Raji (cell line): ENCODE results near the gene TEX14.

Experiments used
- POLR2A ChIP-seq: IDR thresholded peaks from 2 replicates; pipeline ENCODE4 v1.6.1; 2011; ENCODE audit warnings: low read depth, low read length, control low read depth; ENCODE audit not compliant: insufficient read depth

The TEX14 gene

DNA sequence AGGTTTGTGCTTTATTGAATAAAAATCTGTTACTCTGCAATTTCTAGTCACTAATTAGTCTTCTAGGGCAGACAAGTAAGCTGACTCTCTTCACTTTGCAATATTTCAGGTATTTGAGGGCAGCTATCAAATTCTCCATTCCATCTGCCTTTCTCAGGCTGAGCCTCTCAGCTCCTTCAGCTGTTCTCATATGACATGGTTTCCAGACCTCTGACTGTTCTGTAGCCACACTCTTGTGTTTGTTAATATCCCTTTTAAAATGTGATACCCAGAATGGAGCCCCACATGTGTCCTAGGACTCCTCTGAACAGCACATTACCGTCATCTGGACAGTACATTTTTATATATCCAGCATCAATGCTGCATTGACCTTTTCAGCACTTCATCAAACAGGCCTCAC, 131.3 kb downstream of the TEX14 start:
- no peak for TF ChIP-seq POLR2A

GRCh38 chr17:58557981-58558380, 133.9 kb downstream of the TEX14 start:
- TF ChIP-seq POLR2A = no peak

DNA sequence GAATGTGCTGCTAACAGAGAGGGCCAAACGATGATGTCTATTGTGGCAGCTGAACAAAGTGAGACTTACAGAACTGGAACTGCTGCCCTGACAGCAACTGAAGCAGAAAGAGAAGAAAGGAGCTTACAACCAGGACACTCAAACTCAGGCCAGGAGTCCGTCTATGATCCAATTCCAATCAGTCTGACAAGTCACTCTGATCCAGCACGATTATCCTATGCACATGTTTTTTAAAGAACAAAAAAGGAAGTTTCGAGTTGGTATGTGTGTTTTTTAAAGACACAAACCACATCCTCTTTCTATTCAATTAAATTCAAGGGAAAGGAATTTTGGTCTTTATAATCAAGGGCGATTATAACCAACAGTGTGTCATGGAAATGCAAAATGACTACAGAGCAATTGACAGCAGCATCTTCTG, 135.0 kb downstream of the TEX14 start:
- TF ChIP-seq POLR2A = no peak

GRCh38 chr17:58541249-58541648, 150.6 kb downstream of the TEX14 start:
- TF ChIP-seq POLR2A = no peak

DNA sequence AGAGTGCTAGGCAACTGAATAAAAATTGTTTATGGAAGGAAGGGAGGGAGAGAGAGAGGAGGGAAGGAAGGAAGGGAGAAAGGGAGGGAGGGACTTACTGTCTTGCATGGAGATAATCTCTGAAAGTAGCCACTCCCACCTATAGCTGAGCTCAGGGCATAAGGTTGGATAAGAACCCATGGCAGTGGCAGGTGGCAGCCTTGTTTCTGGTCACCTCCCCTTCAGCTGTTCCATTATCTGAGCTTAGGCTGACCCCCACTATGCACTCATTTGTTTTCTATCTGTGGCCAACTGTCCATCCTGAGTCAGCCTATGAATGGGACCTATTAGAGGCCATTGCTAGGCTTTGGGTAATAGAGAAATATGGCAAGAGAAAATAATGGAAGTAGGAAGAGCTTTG, 152.1 kb downstream of the TEX14 start:
- TF ChIP-seq POLR2A = no peak

DNA sequence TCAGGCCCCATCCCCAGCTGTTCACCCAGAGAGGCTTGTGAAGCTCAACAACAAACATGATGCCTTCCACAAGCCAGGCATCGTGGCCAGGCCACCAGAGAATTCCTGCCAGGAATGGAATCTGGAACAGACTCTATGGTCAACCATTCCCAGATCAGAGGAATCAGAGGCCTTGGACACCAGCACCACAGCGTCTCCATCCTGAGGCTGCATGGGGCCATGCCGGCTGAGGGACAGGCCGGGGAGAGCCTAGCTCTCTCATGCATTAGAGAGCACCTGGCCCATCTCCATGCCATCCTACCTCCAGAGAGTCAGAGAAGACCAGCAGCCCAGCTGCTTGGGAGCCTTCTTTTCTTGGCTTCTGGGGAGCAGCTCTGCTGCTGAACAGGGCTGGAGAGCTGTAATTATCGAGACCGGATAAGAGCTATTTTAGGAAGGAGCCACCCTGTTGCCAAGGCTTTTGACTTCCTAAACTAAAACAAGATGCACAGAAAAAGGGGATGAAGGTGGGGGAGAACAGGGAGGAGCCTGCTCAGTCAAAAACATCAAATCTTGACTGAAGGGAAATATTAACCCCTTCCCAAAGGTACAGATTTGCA, 152.9 kb downstream of the TEX14 start:
- TF ChIP-seq POLR2A = no peak

GRCh38 chr17:58537266-58537665, 154.6 kb downstream of the TEX14 start:
- TF ChIP-seq POLR2A = no peak

DNA sequence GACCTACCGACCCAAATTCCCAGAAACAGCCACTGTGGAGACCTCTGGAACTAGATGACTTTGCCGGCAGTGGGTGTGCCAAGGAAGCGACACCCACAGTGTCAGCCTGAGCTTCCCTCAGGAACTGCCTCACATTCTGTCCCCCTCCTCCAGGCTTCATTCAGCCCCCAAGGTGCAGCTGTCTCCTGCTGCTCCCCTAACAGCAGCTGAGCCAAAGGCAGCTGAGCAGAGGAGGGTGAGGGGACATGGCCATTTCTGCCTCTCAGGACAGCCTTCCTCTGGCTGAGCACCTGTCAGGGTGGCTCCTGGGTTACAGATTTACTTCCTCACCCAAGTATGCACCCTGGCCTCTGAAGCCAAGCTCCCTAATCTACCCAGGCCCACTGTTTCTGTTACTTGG, 155.3 kb downstream of the TEX14 start:
- TF ChIP-seq POLR2A = no peak

- TF ChIP-seq POLR2A = no peak
Observed at GRCh38 chr17:58535431-58535830, 156.4 kb downstream of the TEX14 start.

DNA sequence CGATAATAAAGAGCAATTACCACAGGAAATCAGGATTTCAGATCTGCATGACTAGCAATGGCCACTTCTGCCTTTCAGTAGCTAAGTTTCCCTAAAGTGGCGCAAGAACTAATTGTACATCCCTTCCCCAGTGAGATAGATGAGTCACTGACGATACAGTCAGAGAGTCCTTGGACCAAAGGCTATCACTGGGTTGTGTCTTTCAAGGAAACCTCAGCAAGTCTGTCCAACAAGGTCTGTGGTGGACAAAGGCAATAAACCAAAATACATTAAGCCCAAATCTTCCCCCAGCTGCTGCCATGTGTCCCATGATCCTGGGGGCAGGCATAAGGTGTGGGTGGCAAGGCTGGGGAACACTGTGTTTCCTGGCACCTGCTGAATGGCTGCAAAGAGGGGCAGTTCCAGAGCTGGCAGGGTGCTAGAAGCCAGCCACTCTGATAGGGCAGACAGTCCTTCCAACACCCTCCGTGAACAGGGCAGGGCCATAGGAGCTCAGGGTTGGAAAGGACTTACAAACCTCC, 156.9 kb downstream of the TEX14 start:
- no peak for TF ChIP-seq POLR2A

- no peak for TF ChIP-seq POLR2A
Observed at GRCh38 chr17:58534331-58534730, 157.5 kb downstream of the TEX14 start.

DNA sequence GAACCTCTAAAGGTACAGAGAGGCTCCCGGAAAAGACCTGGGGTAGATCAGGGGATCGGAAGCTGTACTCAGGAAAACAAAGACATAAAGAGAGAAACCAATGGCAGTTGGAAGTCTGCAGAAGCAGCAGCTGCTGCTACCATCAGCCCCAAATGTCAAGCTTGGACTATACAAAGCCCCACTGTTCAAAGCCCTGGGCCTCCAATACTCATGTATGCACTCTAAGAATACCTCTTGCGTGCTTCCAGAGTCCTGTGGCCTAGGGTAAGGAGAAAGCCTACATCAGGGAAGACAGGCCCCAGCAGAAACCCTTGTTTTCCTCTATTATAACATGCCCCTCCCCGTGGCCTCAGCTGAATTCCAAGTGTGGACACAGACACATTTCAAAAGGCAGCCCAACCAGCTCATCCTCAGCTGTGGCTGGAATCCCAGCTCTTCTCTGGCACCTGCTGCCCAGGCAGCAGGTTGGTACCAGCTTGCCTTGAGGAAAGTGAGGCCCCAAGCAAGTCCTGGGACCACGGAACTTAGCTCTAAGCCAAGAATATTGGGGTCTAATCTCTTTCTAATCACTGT, 158.1 kb downstream of the TEX14 start:
- TF ChIP-seq POLR2A = no peak

DNA sequence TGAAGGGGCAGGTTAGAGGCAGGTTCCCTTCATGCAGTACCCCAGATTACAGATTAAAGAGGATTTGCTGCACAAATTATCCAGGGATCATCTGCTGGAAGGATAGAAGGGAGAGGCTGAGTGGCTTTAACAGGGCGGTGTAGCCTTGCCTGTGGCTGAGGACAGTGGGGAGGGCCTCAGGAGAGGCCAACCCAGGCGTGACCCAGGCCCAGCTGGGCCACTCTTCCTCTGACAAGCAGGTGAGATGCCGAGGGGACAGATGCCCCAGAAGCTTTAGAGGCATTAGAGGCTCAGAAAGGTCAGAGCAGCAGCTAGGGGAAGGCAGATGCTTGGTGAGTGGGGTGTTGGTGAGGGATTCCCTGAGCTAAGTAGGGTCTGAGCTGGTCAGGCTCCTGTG, 159.3 kb downstream of the TEX14 start:
- no peak for TF ChIP-seq POLR2A

DNA sequence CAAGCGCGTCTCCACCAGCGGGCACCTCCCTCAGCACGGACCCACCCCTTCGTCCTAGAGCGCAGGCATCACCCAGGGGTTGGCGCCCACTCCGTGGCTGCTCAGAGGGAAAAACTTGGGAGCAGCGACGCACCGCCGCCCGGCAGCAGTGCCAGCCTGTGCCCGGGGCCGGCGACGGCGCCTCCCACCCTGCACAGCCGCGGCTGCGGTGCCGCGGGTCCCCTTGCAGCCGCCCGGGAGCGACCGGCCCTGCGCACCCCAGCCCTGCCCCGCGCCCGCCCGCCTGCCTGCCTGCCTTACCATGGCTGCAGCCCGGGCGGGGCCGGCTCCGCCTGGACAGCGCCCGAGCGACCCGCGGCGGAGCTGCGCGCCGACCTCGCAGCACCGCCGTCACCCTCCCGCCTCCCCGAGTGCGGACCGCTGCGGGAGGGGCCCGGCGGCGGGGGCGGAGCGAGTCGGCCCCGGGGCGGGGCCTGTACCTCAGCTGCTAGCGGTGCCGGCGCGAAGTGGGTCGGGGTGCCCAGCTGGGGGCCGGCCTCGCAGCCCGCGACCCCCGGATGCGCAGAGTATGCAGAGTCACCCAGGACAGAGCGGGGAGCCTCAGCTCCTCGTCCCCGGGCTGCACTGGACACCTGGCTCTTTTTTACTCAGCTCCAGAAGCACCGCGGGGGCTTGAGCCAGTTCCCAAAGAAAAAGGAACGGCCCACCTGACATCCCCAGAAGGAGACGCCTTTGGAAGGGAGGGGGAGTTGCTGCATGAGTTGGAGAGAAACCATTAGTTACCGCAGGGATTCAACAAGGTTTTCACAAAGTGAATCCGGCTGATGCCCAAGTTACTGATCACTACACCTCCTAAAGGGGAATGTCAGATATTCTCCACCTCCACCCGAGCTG, 159.9 kb downstream of the TEX14 start:
- no peak for TF ChIP-seq POLR2A

- no peak for TF ChIP-seq POLR2A
Observed at GRCh38 chr17:58531122-58531521, 160.7 kb downstream of the TEX14 start.

- TF ChIP-seq POLR2A = no peak
Observed at GRCh38 chr17:58530655-58531054, 161.2 kb downstream of the TEX14 start.

DNA sequence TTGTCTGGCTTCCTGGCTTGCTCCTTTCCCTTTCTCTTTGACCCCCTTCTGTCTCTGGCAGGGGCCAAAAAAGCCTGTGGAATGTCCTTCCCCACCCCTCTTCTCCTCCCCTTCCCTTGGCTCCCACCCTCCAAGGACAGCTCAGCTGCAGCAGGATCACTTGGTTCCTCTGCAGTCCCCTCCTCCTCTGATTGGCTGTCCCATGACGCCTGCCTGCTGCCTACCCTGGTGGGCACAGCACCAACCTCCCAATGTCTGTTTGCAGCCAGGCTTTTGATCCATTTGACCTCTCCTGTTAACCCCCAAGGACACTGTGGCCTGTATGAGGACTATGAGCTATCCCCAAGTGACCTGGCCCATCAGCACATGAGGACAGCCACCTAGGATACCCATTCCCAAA, 162.6 kb downstream of the TEX14 start:
- TF ChIP-seq POLR2A = no peak

DNA sequence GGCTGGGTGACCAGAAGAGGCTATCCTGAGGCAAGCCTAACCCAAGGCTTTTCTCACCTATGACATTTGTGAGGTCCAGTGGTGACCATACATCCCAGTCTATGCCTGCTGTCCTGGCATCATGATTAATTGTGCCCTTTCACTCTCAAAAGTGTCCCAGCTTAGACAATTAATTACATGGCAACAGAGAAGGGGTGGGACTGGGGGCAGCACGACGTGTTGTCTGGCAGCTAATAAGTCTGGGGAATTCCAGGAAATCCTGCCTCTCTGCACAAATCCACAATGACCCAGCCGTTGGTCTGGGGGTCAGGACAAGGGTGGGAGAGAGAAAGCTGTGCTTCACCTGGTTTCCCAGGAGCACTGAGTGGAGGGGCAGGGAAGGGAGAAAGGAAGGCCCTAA, 163.4 kb downstream of the TEX14 start:
- no peak for TF ChIP-seq POLR2A
